ENCODE data around the gene RNF217.
"Not testable (repeated sequence)": the region's sequence is repeated elsewhere in the genome, so short reads cannot be mapped to it uniquely, and the experiment has no call there.

The RNF217 gene

DNA sequence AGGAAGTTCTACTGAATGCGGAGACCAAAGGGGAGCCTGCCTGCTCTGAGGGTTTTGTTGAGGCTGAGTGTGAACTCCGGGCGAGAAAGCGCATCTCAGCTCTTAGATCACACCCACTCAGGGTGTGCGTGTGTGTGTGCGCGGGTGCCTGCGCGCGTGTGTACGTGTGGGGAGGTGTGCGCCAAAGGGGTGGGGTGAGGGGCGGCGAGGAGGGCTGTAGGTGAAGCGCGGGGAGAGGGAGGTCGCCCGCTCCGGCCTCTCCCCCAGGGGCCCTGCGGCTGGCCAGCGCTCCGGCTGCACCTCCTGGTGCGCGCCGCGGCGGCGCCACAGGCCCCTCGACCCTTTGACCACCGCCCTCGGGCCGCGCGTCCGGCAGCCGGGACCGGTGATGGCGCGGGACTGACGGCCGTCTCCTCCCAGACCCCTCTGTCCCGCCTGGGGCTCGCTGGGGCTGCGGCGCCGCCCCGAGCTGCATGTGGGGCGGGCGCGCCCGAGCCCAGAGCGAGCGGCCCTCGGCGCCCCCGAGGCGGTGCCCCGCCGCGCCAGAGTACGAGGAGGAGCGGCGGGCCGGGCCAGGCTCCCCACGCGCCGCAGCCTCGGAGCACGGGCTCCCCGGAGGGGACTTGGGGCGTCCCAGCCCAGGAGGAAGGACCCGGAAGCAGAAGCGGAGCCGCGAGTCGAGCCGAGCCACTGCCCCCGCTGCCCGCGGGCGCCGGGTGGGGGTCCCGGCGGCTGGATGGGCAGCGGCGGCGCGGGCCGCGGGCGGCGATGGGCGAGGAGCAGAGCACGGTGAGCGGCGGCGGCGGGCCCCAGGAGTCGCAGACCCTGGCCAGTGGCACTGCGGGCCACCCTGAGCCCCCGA, at the start of gene RNF217:
Gene RNF217, plus strand, starts transcription at position 661 of the 862 bp plus-strand sequence. Its CDS starts 108 bp downstream, at position 769.
- no peak for DNase-seq

- DNase-seq, result no peak
Observed at GRCh38 chr6:124913056-124913455, 49.2 kb upstream of the RNF217 start.

- no peak for DNase-seq
Observed at GRCh38 chr6:124917769-124918168, 44.5 kb upstream of the RNF217 start.

DNA sequence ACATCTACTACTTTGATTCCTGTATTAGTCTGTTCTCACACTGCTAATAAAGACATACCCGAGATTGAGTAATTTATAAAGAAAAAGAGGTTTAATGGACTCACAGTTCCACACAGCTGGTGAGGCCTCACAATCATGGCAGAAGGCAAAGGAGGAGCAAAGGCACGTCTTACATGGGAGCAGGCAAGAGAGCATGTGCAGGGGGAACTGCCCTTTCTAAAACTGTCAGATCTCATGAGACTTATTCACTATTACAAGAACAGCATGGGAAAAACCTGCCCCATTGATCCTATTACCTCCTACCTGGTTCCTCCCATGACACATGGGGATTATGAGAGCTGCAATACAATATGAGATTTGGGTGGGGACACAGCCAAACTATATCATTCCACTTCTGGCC, 42.5 kb upstream of the RNF217 start:
- DNase-seq, result not testable (repeated sequence)

DNA sequence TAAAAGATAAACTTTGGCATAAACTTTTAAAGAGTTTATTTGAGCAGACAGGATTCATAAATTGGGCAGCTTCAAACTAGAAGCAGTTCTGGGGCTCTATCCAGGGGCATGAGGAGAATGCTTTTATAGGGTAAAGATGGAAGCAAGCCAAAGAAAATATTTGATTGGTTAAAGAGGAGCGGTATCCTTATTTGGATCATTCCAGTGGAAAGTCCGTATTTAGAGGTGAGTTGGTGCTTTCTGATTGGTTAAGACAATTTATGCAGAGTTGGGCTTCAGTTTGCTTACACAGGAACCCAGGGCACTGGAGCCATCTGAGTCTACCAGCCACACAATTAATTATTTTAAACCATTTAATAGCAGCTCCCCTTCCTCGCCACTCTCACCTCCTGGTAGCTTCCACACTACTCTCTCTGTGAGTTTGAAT, 37.9 kb upstream of the RNF217 start:
- DNase-seq, result no peak

- DNase-seq, result no peak
Observed at GRCh38 chr6:124926435-124926834, 35.8 kb upstream of the RNF217 start.

DNA sequence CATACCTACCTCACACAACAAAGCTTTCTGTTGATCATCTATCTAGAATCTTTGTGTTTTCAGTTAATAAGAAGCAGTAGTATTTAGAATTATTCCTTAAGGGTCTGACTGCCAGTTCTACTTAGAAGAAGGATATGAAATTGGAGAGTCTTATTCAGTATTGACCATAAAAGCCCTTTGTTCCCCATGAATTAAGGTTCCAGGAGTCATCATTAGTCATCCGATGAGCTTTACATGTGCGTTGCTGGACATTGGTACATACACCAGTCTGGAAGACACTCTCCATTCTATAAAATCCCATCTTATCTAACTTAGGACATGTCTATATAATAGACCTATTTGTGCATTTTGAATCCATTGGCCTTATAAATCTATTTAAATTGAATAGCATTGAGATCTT, 34.4 kb upstream of the RNF217 start:
- DNase-seq, result no peak

DNA sequence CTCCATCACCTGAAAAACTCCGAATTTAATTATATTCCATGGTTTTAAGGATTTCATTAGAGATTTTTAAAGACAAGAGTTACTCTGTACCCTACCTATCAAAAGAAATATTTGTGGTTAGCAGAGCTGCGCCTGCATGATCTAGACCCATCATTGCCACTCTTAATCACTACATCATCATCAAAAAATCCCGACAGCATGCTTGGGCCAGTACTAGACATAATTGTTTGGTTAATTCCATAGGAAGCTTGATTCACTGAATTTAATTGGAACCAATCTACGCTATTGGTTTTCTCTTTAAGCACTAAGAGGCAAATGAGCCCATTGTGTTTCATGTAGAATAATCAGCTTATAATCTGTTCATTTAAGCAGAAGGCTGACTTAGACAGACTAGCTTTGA, 33.4 kb upstream of the RNF217 start:
- DNase-seq, result no peak

DNA sequence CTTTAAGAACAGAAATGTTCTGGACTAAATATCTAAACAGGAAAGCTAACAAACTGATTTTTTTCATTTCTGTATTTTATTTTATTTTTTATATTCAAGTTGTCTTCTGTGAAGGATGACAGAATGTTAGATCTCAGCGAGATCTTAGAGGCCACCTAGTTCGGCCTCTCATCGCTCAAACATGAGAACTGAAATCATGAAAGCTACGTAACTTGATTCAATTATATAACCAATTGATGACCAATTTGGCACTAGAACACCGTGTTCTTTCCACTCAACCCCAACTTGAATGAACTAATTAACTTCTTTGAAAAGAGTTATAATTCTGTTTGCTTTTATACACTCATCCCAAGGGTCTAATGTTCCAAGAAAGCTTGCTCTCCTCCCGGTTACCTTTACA, 24.6 kb upstream of the RNF217 start:
- DNase-seq, result no peak

- DNase-seq, result no peak
Observed at GRCh38 chr6:124941259-124941658, 21.0 kb upstream of the RNF217 start.

DNA sequence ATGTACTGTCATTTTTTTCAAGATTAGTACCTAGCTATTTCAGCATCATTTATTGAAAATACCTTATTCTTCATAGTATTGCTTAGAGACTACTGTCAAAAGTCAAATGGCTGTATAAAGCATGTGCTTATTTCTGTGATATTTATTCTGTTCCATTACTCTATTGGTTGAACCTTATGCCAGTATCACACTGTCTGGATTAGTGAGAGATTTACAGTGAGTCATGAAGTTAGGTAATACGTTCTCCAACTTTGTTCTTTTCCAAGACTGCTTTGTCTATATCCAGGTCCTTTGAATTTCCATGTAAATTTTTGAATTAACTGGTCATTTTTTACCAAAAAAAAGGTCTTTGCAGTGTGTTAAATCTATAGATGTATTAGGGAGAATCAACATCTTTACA, 18.6 kb upstream of the RNF217 start:
- DNase-seq, result no peak

GRCh38 chr6:124947971-124948451, 14.2 kb upstream of the RNF217 start:
- no peak for DNase-seq

DNA sequence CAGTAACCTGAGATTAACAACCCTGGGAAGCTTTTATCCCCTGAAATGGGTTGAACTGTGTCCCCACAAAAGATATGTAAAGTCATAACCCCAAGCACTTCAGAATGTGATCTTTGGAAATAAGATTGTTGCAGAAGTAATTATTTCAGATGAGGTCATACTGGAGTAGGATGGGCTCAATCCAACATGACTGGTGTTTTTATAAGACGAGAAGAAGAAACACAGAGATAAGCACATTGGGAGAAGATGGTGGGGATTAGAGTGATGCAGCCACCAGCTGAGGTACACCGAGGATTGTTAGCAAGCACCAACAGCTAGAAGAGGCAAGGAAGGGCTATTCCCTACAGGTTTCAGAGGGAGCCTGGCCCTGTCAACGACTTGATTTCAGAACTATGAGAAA, 12.5 kb upstream of the RNF217 start:
- DNase-seq, result no peak

DNA sequence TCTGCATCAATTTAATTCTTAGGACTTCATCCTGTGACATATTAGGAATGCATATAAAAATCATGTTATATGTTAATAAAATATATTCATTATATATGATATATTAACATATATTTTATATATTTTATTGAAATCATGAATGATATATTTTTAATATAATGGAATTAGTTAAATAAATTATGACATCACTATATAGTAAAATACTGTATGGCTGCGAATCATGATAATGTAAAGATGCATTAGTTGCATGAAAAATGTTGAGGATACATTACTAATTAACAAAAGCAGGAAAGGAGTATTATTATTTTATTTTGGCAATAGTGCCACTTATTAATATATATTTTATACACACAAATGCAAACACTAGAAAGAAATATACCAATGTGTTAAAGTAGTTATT, 8.4 kb upstream of the RNF217 start:
- DNase-seq, result no peak

DNA sequence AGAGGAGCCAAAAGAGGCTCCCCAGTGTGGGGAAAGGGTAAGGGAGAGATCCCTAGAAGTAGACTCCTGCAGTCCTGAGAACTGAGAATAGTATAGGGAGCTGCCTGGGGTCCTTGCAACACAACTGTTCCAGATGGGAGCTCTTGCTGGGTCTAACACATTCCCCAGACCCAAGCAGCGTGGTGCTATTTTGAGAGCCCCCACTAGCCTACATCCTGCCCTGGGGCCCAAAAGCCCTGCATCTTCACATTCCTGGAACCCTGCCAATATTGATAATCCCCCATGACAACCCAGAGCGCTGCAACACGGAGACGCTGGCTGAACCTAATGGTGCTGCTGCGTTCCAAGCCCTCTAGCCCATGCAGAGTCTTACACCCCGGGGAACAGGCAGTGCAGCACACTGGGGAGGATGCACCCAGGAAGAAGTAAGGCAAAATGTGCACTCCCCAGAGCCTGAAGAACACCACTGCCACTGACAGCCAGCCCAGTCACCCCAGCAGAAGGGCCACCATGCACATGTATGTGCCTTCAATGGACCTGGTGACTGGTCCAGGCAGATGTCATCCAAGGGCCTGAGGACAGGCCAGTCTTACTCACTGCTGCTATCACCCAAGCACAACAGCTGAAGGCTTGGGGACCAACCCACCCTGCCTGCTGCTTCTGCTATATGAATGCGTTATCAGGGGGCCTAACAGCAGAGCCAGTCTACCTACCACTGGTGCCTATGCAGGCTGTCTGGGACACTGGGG, 7.0 kb upstream of the RNF217 start:
- DNase-seq, result no peak

DNA sequence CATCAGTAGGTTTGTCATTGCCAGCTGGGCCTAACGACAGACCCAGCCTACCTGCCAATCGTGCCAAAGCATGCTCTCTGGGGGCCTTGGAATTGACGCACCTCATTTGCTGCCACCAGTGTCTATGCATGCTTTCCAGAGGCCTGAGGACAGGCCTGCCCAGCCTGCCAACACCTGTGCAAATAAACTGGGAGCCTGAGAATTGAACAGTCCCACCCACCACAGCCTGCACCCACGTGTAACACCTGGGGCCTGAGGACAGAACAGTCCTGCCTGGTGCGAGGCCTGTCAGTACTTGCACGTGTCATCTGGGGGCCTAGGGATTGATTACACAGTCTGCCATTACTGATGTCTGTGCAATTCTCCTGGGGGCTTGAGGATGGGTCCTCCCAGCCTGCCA, 6.2 kb upstream of the RNF217 start:
- no peak for DNase-seq

- no peak for DNase-seq
Observed at GRCh38 chr6:124958149-124958548, 4.1 kb upstream of the RNF217 start.

DNA sequence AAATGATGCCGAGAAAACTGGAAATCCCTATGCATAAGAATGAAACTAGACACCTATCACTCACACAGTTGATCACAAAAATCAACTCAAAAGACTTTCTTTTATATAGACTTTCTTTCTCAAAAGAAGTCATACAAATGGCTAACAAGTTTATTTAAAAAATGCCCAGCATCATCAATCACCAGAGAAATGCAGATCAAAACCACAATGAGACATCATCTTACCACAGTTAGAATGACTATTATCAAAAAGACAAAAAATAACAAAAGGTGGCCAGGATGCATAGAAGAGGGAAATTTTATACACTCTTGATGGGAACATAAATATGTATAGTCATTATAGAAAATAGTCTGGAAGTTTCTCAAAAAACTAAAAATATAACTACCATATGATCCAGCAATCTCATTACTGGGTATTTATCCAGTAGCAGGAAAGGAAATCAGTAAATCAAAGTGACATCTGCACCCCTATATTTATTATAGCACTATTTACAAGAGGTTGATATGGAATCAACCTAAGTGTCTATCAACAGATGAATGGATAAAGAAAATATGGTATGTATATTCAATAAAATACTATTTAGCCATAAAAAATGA, 3.4 kb upstream of the RNF217 start:
- no peak for DNase-seq

- no peak for DNase-seq
Observed at GRCh38 chr6:124960757-124961463, 1.3 kb upstream of the RNF217 start.

DNA sequence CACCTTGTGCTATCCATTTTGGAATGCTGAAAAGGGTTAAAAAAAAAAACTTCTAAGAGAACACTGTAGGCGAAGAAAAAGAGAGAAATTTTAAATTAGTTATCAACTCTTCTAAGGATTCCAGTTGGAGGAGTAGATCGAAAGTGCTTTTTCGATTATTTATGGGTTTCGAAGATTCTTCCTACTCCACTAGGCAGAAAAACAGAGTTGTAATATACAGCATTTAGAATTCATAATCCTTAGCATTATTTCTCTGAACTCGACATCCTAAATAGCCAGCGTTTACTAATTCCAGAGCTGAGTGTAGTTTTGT, 817 bp upstream of the RNF217 start:
- DNase-seq, result no peak

DNA sequence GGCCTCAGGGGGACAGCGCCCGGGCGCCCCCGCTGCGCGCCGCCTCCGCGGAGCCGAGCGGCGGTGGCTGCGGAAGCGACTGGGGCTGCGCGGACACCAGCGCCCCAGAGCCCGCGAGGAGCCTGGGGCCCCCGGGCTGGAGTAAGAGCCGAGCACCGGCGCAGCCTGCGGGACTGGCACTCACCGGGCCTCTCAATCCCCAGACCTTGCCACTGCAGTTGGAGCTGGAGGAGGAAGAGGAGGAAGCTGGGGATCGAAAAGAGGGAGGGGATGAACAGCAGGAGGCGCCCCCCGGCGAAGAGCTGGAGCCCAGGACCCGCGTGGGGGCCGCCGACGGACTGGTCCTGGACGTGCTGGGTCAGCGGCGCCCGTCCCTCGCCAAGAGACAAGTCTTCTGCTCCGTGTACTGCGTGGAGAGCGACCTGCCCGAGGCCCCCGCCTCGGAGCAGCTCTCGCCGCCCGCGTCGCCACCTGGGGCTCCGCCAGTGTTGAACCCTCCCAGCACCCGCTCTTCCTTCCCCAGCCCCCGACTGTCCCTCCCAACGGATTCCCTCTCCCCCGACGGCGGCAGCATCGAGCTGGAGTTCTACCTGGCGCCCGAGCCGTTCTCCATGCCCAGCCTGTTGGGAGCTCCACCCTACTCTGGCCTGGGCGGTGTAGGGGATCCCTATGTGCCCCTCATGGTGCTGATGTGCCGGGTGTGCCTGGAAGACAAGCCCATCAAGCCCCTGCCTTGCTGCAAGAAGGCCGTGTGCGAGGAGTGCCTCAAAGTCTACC, 590 bp downstream of the RNF217 start:
- DNase-seq, result no peak

DNA sequence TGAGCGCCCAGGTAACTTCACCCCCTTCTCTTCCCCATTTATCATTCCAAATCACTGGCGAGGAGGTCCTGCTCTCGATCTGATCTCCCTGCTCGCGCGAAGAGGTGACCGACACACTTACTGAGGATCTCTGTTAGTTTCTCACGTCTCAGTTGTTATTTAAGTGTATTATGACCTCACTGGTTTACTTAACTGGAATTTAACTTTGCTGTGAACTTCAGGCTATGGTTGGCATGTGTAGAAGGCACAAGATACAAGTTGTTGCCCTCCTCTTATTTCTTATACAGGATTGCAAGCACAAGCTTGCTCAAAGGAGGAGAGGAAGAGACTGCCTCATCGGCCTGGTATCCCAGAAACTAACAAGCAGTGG, 1.2 kb downstream of the RNF217 start:
- DNase-seq, result no peak

Measured in activated CD8-positive, alpha-beta memory T cell treated with anti-CD3 and anti-CD28 coated beads, Interleukin-2, amount 50 U/mL, for 4 hours (primary cell).